OCI-LY7 (cell line): Measurements from ENCODE around the gene PGPEP1.

Experiments
- CTCF ChIP-seq: fragments of 200-600 bp; sonication (generic); conservative IDR thresholded peaks from 2 replicates; pipeline ENCODE4 v1.5.1; 2014; ENCODE audit warnings: mild to moderate bottlenecking, antibody characterized with exemption, low read length, moderate library complexity, mixed read lengths
- EZH2phosphoT487 ChIP-seq: fragments of 200-600 bp; sonication (generic); IDR thresholded peaks from 2 replicates; pipeline ENCODE4 v1.6.1; 2018; ENCODE audit warnings: low read depth, borderline replicate concordance, mild to moderate bottlenecking, mixed run types, antibody characterized with exemption, low read length, moderate library complexity, mixed read lengths

GRCh38 chr19:18415178-18415867, 74.9 kb downstream of the PGPEP1 start:
- TF ChIP-seq CTCF (no peak), EZH2phosphoT487 (no peak)
